CD4-positive, alpha-beta T cell (primary cell): Measurements from ENCODE around the gene RAD18. TPM values are rescaled to one million over a fixed set of nuclear protein-coding genes. Genes with fewer than 3 reads are reported as not detected.

Experiments used
- ATAC-seq: fragments of 200-7000 bp; cut with Tn5 transposase; one replicate; pipeline ENCODE4 v1.10.0; 2022; ENCODE audit warnings: mild to moderate bottlenecking; ENCODE audit not compliant: poor library complexity
- CTCF ChIA-PET: fragments of 350-600 bp; sonication (Branson Sonifier 250); formaldehyde crosslinking; loops from one replicate; lab custom pipeline; 2021; ENCODE audit warnings: antibody characterized with exemption, inconsistent platforms; lab: Charles Lee
- POLR2A ChIA-PET: fragments of 350-600 bp; sonication (Branson Sonifier 250); formaldehyde crosslinking; loops from one replicate; lab custom pipeline; 2021; ENCODE audit warnings: antibody characterized with exemption, inconsistent platforms; lab: Charles Lee
- DNase-seq, 14 experiments: peaks; one replicate each; pipeline ENCODE4 v3.0.0-alpha.2; 2013 to 2020; ENCODE audit warnings: mixed read lengths in 2 of 14
- H3K27ac ChIP-seq, 2 donors: one replicate each; pipeline versions ENCODE4 v1.5.1 to v1.7.0; 2013; ENCODE audit warnings: low read length in 2 of 2, low read depth in 1 of 2, mild to moderate bottlenecking in 1 of 2
- H3K27me3 ChIP-seq, 2 experiments: 1 replicate in 1 of 2; 2 replicates in 1 of 2; pipeline versions ENCODE4 v1.6.1 to v1.7.0; 2013; ENCODE audit warnings: low read length in 2 of 2, control low read depth in 1 of 2, mild to moderate bottlenecking in 1 of 2, moderate library complexity in 1 of 2; ENCODE audit not compliant: insufficient read depth in 2 of 2, control insufficient read depth in 1 of 2
- H3K36me3 ChIP-seq: one replicate; pipeline ENCODE4 v1.6.1; 2013; ENCODE audit warnings: low read length, control low read depth; ENCODE audit not compliant: insufficient read depth
- H3K4me1 ChIP-seq: one replicate; pipeline ENCODE4 v1.6.1; 2013; ENCODE audit warnings: low read length, control low read depth; ENCODE audit not compliant: insufficient read depth
- H3K4me3 ChIP-seq: one replicate; pipeline ENCODE4 v1.5.1; 2013; ENCODE audit warnings: mild to moderate bottlenecking, low read length, moderate library complexity
- H3K9me3 ChIP-seq, 2 experiments: 1 replicate in 1 of 2; 2 replicates in 1 of 2; pipeline versions ENCODE4 v1.6.1 to v1.7.0; 2013; ENCODE audit warnings: low read length in 2 of 2, mild to moderate bottlenecking in 2 of 2, control low read depth in 1 of 2, moderate library complexity in 1 of 2; ENCODE audit not compliant: control insufficient read depth in 1 of 2, insufficient read depth in 1 of 2
- H3K27ac Mint-ChIP-seq: one replicate; pipeline ENCODE4 v1.8.0; 2020; ENCODE audit warnings: mixed read lengths
- H3K27me3 Mint-ChIP-seq: one replicate; pipeline ENCODE4 v1.8.0; 2021; ENCODE audit warnings: mixed read lengths
- H3K36me3 Mint-ChIP-seq: one replicate; pipeline ENCODE4 v1.8.0; 2021; ENCODE audit warnings: low read depth, mixed read lengths
- H3K4me1 Mint-ChIP-seq: one replicate; pipeline ENCODE4 v1.8.0; 2021; ENCODE audit warnings: low read depth, mixed read lengths
- H3K4me3 Mint-ChIP-seq: one replicate; pipeline ENCODE4 v1.8.0; 2020; ENCODE audit warnings: mild to moderate bottlenecking, mixed read lengths
- H3K9me3 Mint-ChIP-seq: one replicate; pipeline ENCODE4 v1.8.0; 2020; ENCODE audit warnings: mixed read lengths
- CTCF ChIP-seq: fragments of 200-600 bp; IDR thresholded peaks from one replicate; pipeline ENCODE4 v1.8.0; 2022; ENCODE audit warnings: antibody characterized with exemption, mild to moderate bottlenecking
- intact Hi-C, 2 experiments: fragments of 100-400 bp; cut with DNase I in 1 of 2; cut with micrococcal nuclease in 1 of 2; formaldehyde crosslinking; loops; one replicate each; pipeline versions ENCODE4 v1.15.1 to v1.9.0; 2023 to 2025; cut with DNase I, micrococcal nuclease
- total RNA-seq, 174 experiments: library from RNA in 2 of 174; stranded (reverse) in 2 of 174; gene quantifications; one replicate each; pipeline ENCODE4 v1.2.3 and lab custom pipeline; 2021 to 2026

The RAD18 gene
- total RNA-seq, 2 experiments from 2014 or later = 9.6 to 10.0 TPM

DNA sequence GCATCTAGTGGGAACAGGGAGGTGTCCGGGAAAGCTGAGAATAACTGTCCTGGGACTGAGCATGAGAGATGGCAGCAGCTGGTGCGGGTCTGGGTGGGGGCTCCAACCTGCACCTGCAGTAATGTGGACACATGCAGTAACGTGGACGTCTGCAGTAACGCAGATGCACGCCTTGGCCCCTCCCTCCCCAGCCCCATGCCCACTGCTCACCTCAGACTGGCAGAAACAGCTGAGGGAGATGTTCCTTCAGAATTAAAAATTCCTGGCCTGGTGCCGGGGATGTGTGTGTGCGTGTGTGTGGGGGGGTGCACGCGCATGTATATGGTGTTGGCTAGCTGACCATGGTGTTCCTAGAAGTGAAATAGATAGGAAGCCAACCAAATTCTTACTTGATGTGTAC lies 107.2 kb downstream of the RAD18 start:
- Histone ChIP-seq H3K27me3 (no peaks in the 10 kb centered on the region), H3K9me3 (no peaks in the 10 kb centered on the region), H3K27ac (no peak overlapping the region), H3K36me3 (no peaks in the 10 kb centered on the region), H3K4me1 (no peaks in the 10 kb centered on the region), H3K4me3 (no peak overlapping the region)
- no peak overlapping the region for H3K4me3 Mint-ChIP-seq
- CTCF ChIA-PET = no interaction called here
- no peaks in the 10 kb centered on the region for H3K4me1 Mint-ChIP-seq
- no peak for ATAC-seq
- H3K27me3 Mint-ChIP-seq = no peaks in the 10 kb centered on the region
- H3K27ac Mint-ChIP-seq = no peak overlapping the region
- POLR2A ChIA-PET = no interaction called here
- no peaks in the 10 kb centered on the region for H3K36me3 Mint-ChIP-seq
- H3K9me3 Mint-ChIP-seq = no peaks in the 10 kb centered on the region
- TF ChIP-seq CTCF = no peak
- intact Hi-C loops = no loop called here
- no peak for DNase-seq

- Histone ChIP-seq H3K27me3 (no peaks in the 10 kb centered on the region), H3K36me3 (no peaks in the 10 kb centered on the region), H3K27ac (no peak overlapping the region), H3K4me3 (no peak overlapping the region), H3K9me3 (no peaks in the 10 kb centered on the region), H3K4me1 (no peaks in the 10 kb centered on the region)
- Mint-ChIP-seq H3K9me3 (no peaks in the 10 kb centered on the region), H3K4me3 (no peak overlapping the region), H3K36me3 (no peaks in the 10 kb centered on the region), H3K27me3 (no peaks in the 10 kb centered on the region), H3K27ac (no peak overlapping the region), H3K4me1 (no peaks in the 10 kb centered on the region)
- intact Hi-C loops = no loop called here
- TF ChIP-seq CTCF = no peak
- ChIA-PET POLR2A (no interaction called here), CTCF (no interaction called here)
- ATAC-seq (no peak), DNase-seq (no peak)
These were observed 108.6 kb downstream of the RAD18 start for GRCh38 chr3:8854656-8855055.

DNA sequence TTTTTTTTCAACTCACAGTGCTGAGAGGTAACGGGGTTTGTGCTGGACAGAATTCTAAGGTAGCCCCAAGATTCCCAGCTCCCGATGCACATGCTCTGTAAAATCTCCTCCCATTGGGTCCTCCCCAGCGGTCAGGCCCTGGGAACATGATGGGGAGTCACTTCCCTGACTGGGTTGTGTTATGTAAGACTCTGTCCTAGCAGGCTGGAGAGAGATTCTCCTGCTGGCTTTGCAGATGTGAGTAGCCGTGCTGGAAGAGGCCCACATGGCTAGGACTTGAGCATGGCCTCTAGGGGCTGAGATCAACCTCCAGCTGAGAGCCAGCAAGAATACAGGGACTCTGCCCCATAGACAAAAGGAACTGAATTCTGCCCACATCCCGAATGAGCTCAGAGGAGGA lies 110.2 kb downstream of the RAD18 start:
- ATAC-seq = no peak
- CTCF ChIA-PET = no interaction called here
- POLR2A ChIA-PET = interaction anchor here (0.9 kb wide), 1 partner anchor 27 kb away, joined by 4 read pairs; no protein-coding TSS in a partner anchor

More for the DNA sequence above, 110.2 kb downstream of the RAD18 start:
- Histone ChIP-seq H3K9me3 (no peaks in the 10 kb centered on the region), H3K27me3 (no peaks in the 10 kb centered on the region), H3K4me1 (no peaks in the 10 kb centered on the region), H3K27ac (no peak overlapping the region), H3K4me3 (no peak overlapping the region), H3K36me3 (no peaks in the 10 kb centered on the region)
- Mint-ChIP-seq H3K27ac (no peak overlapping the region), H3K4me3 (no peak overlapping the region), H3K36me3 (no peaks in the 10 kb centered on the region), H3K27me3 (no peaks in the 10 kb centered on the region), H3K9me3 (no peaks in the 10 kb centered on the region), H3K4me1 (no peaks in the 10 kb centered on the region)
- intact Hi-C loops = no loop called here
- no peak for DNase-seq
- no peak for TF ChIP-seq CTCF
